Stimulated activated CD4-positive, alpha-beta T cell treated with anti-CD3 and anti-CD28 coated beads, Interleukin-1b, Interleukin-23, amount 100 ng/mL, for 4 hours (primary cell): ENCODE results near the gene ABCF2.

Experiments used
- DNase-seq, 2 donors: peaks; one replicate each; pipeline ENCODE4 v3.0.0-alpha.2; 2020; ENCODE audit warnings: low read depth in 2 of 2

ABCF2 gene

GRCh38 chr7:151226875-151227782 lies at the start of gene ABCF2:
ABCF2 (minus strand) TSS chr7:151227205; CDS start chr7:151226458, 747 bp downstream.
- peak; percentile 96 for DNase-seq

GRCh38 chr7:151275813-151276577 lies 49.0 kb upstream of the ABCF2 start:
- no peak for DNase-seq

GRCh38 chr7:151274936-151275812 lies 48.2 kb upstream of the ABCF2 start:
- no peak for DNase-seq

GRCh38 chr7:151274396-151274795 lies 47.4 kb upstream of the ABCF2 start:
- DNase-seq: no peak

- no peak for DNase-seq
Measured at GRCh38 chr7:151273651-151274390, 46.8 kb upstream of the ABCF2 start.

GRCh38 chr7:151272877-151273276 lies 45.9 kb upstream of the ABCF2 start:
- DNase-seq: no peak

GRCh38 chr7:151272405-151272804 lies 45.4 kb upstream of the ABCF2 start:
- DNase-seq: no peak

GRCh38 chr7:151271699-151272355 lies 44.8 kb upstream of the ABCF2 start:
- DNase-seq: no peak

GRCh38 chr7:151269511-151269910 lies 42.5 kb upstream of the ABCF2 start:
- no peak for DNase-seq

- no peak for DNase-seq
Measured at GRCh38 chr7:151265351-151265931, 38.4 kb upstream of the ABCF2 start.

GRCh38 chr7:151264615-151265014 lies 37.6 kb upstream of the ABCF2 start:
- no peak for DNase-seq

- no peak for DNase-seq
Measured at GRCh38 chr7:151261529-151261928, 34.5 kb upstream of the ABCF2 start.

GRCh38 chr7:151260883-151261282 lies 33.9 kb upstream of the ABCF2 start:
- no peak for DNase-seq

- no peak for DNase-seq
Measured at GRCh38 chr7:151260471-151260870, 33.5 kb upstream of the ABCF2 start.

GRCh38 chr7:151257990-151258389 lies 31.0 kb upstream of the ABCF2 start:
- no peak for DNase-seq

- no peak for DNase-seq
Measured at GRCh38 chr7:151256410-151257045, 29.5 kb upstream of the ABCF2 start.

GRCh38 chr7:151255390-151255789 lies 28.4 kb upstream of the ABCF2 start:
- no peak for DNase-seq

GRCh38 chr7:151254851-151255250 lies 27.8 kb upstream of the ABCF2 start:
- DNase-seq: no peak

- DNase-seq: no peak
Measured at GRCh38 chr7:151254316-151254715, 27.3 kb upstream of the ABCF2 start.
